GM19023 (cell line): ENCODE measurements around the gene RBM6.
"Not testable (repeated sequence)": the region's sequence is repeated elsewhere in the genome, so short reads cannot be mapped to it uniquely, and the experiment has no call there.

Source experiments
- ATAC-seq: cut with Tn5 transposase; IDR thresholded peaks from one replicate; pipeline ENCODE4 v1.9.1; 2021; ENCODE audit warnings: mild to moderate bottlenecking, moderate library complexity; ENCODE audit not compliant: unreplicated experiment

The RBM6 gene, protein sequence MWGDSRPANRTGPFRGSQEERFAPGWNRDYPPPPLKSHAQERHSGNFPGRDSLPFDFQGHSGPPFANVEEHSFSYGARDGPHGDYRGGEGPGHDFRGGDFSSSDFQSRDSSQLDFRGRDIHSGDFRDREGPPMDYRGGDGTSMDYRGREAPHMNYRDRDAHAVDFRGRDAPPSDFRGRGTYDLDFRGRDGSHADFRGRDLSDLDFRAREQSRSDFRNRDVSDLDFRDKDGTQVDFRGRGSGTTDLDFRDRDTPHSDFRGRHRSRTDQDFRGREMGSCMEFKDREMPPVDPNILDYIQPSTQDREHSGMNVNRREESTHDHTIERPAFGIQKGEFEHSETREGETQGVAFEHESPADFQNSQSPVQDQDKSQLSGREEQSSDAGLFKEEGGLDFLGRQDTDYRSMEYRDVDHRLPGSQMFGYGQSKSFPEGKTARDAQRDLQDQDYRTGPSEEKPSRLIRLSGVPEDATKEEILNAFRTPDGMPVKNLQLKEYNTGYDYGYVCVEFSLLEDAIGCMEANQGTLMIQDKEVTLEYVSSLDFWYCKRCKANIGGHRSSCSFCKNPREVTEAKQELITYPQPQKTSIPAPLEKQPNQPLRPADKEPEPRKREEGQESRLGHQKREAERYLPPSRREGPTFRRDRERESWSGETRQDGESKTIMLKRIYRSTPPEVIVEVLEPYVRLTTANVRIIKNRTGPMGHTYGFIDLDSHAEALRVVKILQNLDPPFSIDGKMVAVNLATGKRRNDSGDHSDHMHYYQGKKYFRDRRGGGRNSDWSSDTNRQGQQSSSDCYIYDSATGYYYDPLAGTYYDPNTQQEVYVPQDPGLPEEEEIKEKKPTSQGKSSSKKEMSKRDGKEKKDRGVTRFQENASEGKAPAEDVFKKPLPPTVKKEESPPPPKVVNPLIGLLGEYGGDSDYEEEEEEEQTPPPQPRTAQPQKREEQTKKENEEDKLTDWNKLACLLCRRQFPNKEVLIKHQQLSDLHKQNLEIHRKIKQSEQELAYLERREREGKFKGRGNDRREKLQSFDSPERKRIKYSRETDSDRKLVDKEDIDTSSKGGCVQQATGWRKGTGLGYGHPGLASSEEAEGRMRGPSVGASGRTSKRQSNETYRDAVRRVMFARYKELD

DNA sequence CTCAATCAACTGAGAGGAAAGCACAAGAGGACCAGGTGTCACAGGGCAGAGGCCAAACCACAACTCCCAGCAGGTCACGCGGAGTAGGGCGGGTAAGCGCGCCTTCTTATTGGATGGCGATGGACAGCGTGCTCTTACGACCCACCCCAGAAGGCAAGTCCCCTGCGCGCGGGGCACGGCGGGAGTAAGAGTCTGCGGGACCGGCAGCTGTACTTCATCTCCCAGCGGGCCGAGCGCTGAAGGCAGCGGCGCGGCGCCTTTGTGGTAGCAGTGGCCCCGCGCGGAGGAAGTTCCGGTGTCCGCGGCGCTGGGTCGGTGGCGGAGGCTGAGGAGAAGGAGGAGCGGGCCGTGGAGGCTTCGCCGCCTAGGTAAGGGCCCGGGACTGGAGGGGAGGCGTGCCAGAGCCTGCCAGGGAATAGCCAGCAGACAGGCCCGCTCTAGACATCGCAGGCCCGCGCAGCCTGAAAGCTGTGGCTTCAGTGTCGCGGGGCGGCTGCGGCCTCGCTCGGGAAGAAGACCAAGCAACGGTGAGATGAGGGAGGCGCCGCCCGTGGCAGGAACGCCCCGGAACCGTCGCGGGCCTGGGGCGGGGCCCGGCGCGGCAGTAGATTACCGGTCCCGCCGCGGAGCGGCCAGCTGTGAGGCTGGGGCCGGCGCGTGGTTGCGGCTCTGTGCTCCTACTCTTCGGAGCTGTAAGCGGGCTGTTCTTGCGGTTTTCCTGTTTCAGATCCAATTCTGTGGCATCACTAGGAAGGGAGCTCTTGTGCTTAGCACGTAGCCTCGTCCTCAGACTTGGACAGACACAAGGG, at the start of gene RBM6:
RBM6 (plus strand) TSS at position 293 of the 809 bp plus-strand sequence. CDS start 22,492 bp downstream, outside the sequence.
- peak; percentile 93 for ATAC-seq

GRCh38 chr3:49895791-49896190, 44.2 kb upstream of the RBM6 start:
- ATAC-seq = no peak

GRCh38 chr3:49896345-49896744, 43.6 kb upstream of the RBM6 start:
- ATAC-seq = no peak

GRCh38 chr3:49898991-49899390, 41.0 kb upstream of the RBM6 start:
- ATAC-seq = no peak

GRCh38 chr3:49899815-49900214, 40.1 kb upstream of the RBM6 start:
- no peak for ATAC-seq

DNA sequence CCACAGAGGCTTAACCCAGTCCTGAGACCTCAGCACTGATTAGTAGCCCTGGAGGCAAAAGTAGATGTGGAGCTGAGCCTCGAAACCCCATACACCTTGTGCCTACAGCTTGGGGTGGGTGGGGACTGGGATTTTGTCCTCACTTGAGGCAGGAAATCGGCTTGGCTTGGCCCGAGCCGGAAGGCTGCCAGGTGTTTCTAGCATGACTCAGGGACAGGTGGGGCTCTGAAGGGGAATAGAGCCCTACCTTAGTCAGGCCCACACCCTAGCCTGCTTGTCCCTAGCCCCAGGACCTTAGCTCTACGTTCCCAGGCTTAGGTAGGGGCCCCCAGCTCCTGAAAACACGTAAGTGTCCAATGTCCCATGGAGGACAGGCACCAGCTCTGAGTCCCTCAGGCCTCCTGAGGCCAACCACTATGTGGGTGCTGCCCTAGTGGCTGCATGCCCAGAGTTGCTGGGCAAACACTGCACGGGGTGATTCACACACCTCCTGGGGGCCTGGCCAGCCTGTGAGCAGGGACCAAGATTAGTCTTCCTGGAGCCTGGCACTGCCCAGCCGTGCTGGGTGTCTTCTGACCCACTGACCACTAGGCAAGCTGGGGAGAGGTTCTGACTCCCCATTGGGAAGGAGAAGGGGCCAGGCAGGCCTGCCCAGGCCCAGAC, 39.3 kb upstream of the RBM6 start:
- no peak for ATAC-seq

GRCh38 chr3:49901366-49902339, 38.3 kb upstream of the RBM6 start:
- ATAC-seq = no peak

DNA sequence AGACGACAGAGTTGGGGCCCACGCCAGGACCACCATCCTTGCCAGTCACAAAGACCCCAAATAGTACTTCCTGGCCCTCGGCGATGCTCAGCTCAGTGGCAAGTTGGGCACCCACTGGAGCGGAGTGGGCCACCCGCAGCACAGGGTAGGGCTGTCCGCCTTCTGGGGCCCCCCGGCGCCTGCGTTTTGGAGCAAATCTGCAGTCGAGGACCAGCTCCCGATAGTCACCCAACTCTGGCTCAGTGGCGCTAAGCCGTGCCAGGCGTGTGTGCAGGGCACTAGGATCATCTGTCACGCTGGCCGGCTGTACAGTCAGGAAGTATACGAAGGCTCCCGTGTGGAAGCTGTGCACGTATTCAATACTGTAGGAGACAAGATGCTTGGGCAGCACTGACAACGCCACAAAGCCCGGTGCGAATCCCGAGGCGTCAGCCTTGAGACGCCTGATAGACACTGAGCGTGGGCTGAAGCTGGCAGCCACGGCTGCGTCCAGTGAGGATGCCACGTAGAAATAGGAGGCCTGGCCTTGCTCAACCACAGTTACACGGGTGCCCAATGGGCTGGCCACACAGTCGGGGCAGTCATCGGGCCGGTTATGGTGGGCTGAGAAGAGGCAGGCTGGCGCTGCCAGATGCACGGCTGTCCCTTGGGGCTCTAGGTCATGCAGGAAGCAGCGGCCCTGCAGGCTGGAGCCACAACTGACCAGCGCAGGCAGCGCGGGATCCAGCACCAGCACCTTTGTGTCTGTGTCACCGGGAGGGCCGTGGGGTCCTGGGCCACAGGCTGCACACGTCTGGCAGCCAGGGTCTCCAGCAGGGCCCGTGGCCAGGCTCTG, 37.2 kb upstream of the RBM6 start:
- ATAC-seq = no peak

GRCh38 chr3:49903451-49904424, 36.2 kb upstream of the RBM6 start, which contains the start of gene MST1R:
TSS of gene MST1R (minus strand) at chr3:49903873. CDS start at chr3:49903609, 264 bp downstream.
- ATAC-seq = peak; percentile 71

DNA sequence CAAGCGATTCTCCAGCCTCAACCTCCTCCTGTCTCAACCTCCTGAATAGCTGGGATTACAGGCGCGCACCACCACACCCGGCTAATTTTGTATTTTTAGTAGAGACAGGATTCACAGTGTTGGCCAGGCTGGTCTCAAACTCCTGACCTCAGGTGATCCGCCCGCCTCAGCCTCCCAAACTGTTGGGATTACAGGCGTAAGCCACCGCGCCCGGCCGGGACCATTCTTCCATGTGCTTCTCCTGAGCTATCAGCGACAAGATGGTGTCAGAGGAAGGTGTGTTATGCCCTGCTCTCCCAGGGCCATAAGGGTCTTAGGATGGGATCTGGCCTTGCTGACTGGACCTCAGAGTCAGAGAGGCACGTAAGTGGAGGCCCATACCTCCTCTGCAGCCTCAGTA, 35.5 kb upstream of the RBM6 start:
- ATAC-seq = not testable (repeated sequence)

DNA sequence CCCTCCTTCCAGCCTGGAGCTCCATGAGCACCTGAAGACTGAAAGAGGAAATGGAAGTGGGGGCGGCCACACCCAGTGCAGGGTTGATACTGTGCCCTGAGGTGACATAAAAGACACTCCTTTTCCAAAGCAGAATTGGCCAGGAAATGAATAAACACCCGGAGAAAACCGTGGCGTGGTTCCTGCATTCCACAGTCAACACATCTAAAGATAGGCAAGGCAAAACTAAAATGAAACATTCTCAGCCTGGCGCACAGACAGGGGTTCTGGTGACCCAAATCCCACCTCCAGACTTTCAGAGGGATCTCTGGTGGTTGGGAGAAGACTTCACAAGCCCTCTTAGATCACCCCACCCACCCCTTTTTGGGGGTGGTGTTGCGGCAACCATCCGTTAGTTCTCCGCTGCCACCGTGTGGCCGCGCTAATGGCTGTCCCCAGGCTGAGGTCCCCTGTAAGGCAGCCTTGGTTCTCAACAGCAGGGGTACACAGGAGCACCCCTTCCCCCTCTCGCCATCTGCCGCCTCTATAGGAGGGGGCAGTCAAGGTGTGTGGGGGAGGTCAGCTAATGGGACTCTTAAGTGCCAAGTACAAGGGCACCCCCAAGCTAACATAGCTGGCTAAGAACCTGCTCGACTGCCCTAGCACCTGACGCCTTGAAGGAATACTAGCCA, 33.7 kb upstream of the RBM6 start:
- no peak for ATAC-seq

DNA sequence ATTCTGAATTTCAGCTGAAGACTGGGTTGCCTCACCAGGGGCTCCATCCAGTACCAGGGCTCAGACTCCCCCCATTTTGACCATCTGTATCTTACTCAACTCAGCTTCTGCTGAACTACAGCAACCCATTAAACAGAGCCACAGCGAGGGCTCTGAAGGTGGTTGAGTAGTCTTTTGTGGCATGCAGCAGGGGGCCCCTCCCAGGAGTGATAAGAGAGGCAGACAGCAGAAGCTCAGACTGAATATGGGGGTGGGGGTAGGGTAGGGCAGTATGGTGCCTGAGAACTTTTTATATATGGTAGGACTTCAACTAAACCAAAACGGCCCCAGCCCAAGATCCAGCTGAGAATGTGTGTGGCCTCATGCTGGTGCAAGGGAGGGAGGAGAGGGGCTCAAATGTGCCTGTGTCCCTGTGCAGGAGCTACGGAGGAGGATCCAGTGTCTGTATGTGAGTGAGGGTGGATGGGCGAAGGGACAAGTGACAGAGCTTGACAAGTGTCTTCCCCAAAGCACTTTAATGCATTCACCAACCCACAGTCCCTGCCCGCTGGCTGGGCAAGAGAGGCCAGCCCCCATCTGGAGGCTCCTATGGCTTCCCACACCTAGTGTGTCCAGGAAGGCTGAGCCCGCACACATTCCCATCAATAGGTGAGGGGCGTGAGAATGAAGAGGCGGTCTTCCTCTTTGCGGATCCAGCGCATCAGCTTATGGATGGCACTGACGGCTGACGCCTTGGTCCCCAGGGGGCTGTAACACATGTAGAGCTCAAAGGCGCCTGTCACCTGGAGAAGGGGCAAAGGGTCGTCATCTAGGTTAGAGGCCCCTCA, 31.4 kb upstream of the RBM6 start:
- no peak for ATAC-seq

- no peak for ATAC-seq
These were observed 29.4 kb upstream of the RBM6 start for GRCh38 chr3:49910409-49911123.

GRCh38 chr3:49911124-49911420, 28.9 kb upstream of the RBM6 start:
- no peak for ATAC-seq

GRCh38 chr3:49911611-49912010, 28.3 kb upstream of the RBM6 start:
- ATAC-seq = no peak
